Measurements from ENCODE around the gene C8G.

- TF ChIP-seq CTCF (IDR thresholded peaks at IDR 0.05) (no peak), POLR2A (IDR thresholded peaks at IDR 0.05) (no peak)
Measured at GRCh38 chr9:136962163-136962562, 17.1 kb downstream of the C8G start.
